Esophagus squamous epithelium (tissue), 5 donors: Measurements from ENCODE around the gene CDKAL1. TPM values are rescaled to one million over a fixed set of nuclear protein-coding genes. Genes with fewer than 3 reads are reported as not detected.
A peak's percentile ranks its signal among the peaks of the same experiment; 100 is the strongest.

Experiments
- DNase-seq: peaks from one replicate; lab custom pipeline; 2025; lab: John Stamatoyannopoulos, UW
- H3K27ac ChIP-seq, 4 donors: fragments of 200-600 bp; sonication (generic); one replicate each; pipeline ENCODE4 v1.5.1; 2016 to 2019; ENCODE audit warnings: mild to moderate bottlenecking in 1 of 4
- H3K27me3 ChIP-seq, 4 donors: fragments of 200-600 bp; sonication (generic); 1 replicate in 3 of 4; 2 replicates in 1 of 4; pipeline versions ENCODE4 v1.5.1 to v1.6.0; 2017 to 2021; ENCODE audit warnings: antibody characterized with exemption in 1 of 4
- H3K36me3 ChIP-seq, 3 donors: fragments of 200-600 bp; sonication (generic); one replicate each; pipeline ENCODE4 v1.5.1; 2016 to 2019
- H3K4me1 ChIP-seq, 3 donors: fragments of 200-600 bp; sonication (generic); one replicate each; pipeline ENCODE4 v1.5.1; 2017 to 2019
- H3K4me3 ChIP-seq, 4 donors: fragments of 200-600 bp; sonication (generic); 1 replicate in 3 of 4; 2 replicates in 1 of 4; pipeline ENCODE4 v1.5.1; 2016 to 2019; ENCODE audit warnings: mild to moderate bottlenecking in 2 of 4, moderate library complexity in 1 of 4
- H3K9me3 ChIP-seq, 3 donors: fragments of 200-600 bp; sonication (generic); one replicate each; pipeline ENCODE4 v1.5.1; 2016 to 2019
- CTCF ChIP-seq, 6 experiments: fragments of 450-650 bp in 4 of 6; fragments of 200-600 bp in 2 of 6; sonication (generic) in 2 of 6; IDR thresholded peaks; one replicate each; pipeline ENCODE4 v1.5.1; 2016 to 2019; ENCODE audit warnings: antibody characterized with exemption in 6 of 6, mild to moderate bottlenecking in 4 of 6, moderate library complexity in 4 of 6
- POLR2A ChIP-seq, 4 donors: fragments of 450-650 bp; IDR thresholded peaks; one replicate each; pipeline ENCODE4 v1.6.1; 2017; ENCODE audit warnings: antibody characterized with exemption in 4 of 4, mild to moderate bottlenecking in 4 of 4, moderate library complexity in 3 of 4
- WGBS, 2 donors: methylation state at CpG; one replicate each; pipeline ENCODE4 v1.1.5; 2018; 5-methylcytosine and 5-hydroxymethylcytosine counted together
- intact Hi-C: fragments of 100-400 bp; cut with DNase I; formaldehyde crosslinking; loops from one replicate; pipeline ENCODE4 v1.15.0; 2022
- total RNA-seq, 4 donors: library from RNA; depleted of rRNA; stranded (reverse); fragments of >200 nt; gene quantifications; one replicate each; pipeline ENCODE4 v1.1.0, GENCODE V29; 2016
- donor health status: DM: yes; HTN: yes; CAD: no.

CDKAL1 gene
- total RNA-seq, 4 donors from 2014 or later, result 6.5 to 13.0 (median 10.7) TPM

DNA sequence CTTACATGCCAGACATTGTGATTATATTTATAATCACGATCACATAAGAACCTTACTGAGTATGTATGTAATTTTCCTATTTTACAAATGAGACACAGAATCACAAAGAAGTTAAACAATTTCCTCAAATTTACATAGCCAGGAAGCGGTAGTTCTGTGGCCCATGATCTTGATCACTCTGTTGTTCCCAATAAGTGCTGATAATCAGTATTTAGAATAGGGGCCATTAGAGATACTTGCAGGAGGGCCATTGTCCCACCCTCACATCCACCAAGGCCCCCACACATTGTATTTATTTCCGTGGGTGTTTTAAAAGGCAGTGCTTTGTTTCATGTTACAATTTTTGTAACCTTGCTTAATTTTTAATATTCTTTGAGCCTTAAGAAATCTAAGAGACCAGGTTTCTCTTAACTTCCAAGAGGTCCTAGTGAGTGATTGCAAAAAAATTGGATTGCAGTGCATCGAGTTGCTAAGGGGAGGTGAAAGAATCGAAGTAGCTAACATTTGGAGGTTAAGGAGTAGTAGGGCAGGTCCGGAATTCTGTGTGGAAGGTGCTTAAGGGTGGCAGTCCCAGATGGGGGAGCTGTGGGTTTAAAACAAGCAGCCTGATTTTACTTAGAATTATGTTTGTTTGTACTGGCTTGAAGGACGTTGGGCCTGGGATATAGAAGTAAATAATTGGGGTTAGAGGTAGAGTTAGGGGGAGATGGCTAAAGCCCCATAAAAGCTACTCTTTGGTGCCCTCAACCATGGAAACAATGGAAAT is 339.4 kb downstream of the CDKAL1 start:
- intact Hi-C loops, result no loop called here
- Histone ChIP-seq H3K4me3 (no peak overlapping the region), H3K27ac (no peak overlapping the region), H3K9me3 (no peaks in the 10 kb centered on the region), H3K36me3 (no peaks in the 10 kb centered on the region), H3K27me3 (no peaks in the 10 kb centered on the region), H3K4me1 (peaks cover 0 to 30% (median 5%) of the 10 kb centered on the region in 3 donors)
- no peak for DNase-seq
- WGBS, 2 donors, result 75 to 78% methylated on average over 7 of the region's 7 CpGs
- TF ChIP-seq CTCF (IDR thresholded peaks at IDR 0.05) (peak in 1 of 6 experiments; percentile 10), POLR2A (IDR thresholded peaks at IDR 0.05) (no peak)

DNA sequence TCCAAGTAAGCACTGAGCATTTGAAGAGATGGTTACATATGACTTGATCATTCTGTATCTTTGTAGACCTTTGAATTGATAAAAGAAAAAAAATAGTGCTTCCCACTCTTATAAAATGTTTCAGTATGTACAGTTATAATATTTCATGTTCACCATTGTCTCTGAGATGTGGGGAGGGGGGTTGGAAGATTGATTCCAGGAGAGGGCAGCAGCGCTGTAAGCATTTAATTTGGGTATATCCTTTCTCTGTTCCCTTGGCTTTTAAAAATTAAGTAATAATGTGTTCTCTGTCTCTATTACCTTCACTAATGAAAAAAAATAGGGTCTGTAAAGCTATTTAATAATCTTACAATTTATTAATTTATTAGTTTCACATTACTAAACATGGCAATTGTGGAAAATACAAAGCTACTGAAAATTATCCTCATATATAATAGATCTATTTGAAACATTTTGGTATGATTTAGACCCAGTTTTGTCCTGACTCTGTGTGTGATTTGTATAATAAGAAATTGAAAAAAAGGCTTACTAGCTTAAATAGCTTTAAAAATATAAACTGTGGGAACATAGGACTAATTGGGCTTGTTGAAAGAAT is 341.2 kb downstream of the CDKAL1 start:
- no peaks in the 10 kb centered on the region for H3K9me3 ChIP-seq
- no peaks in the 10 kb centered on the region for H3K36me3 ChIP-seq
- H3K4me1 ChIP-seq, result peaks cover 0 to 32% (median 5%) of the 10 kb centered on the region in 3 donors
- H3K27me3 ChIP-seq, result no peaks in the 10 kb centered on the region
- 63 to 95% methylated on average over 1 of the region's 1 CpG for WGBS, 2 donors
- intact Hi-C loops, result no loop called here
- DNase-seq, result no peak
- no peak overlapping the region for H3K4me3 ChIP-seq
- TF ChIP-seq CTCF (IDR thresholded peaks at IDR 0.05), result peak in 2 of 6 experiments; percentile 7 to 40
- TF ChIP-seq POLR2A (IDR thresholded peaks at IDR 0.05), result no peak
- no peak overlapping the region for H3K27ac ChIP-seq

DNA sequence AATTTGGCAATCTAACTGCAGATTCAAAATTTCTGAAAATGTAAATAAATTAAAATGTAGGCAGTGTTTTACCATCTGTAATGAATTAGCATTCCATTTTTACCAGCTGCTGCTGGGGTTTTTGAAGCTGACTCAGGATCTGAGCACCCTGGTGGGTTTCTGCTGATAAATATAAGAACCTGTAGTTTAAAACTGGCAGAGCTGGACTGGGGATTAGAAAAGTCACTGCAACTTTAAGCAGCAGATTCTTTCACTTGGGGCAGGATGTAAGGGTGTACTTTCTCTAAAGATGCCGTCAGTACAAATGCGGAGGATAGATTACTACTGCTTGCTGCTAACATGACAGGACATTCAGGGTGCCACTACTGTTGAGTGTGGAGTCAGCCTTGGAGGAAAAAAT is 341.8 kb downstream of the CDKAL1 start:
- no peaks in the 10 kb centered on the region for H3K27me3 ChIP-seq
- H3K27ac ChIP-seq, result no peak overlapping the region
- intact Hi-C loops, result no loop called here
- peaks cover 0 to 32% (median 5%) of the 10 kb centered on the region in 3 donors for H3K4me1 ChIP-seq
- DNase-seq, result no peak
- H3K9me3 ChIP-seq, result no peaks in the 10 kb centered on the region
- H3K36me3 ChIP-seq, result no peaks in the 10 kb centered on the region
- WGBS, 2 donors, result 38 to 73% methylated on average over 2 of the region's 2 CpGs
- TF ChIP-seq POLR2A (IDR thresholded peaks at IDR 0.05) (no peak), CTCF (IDR thresholded peaks at IDR 0.05) (no peak)
- H3K4me3 ChIP-seq, result no peak overlapping the region

- no peak overlapping the region for H3K4me3 ChIP-seq
- intact Hi-C loops, result no loop called here
- H3K9me3 ChIP-seq, result no peaks in the 10 kb centered on the region
- H3K36me3 ChIP-seq, result no peaks in the 10 kb centered on the region
- no peak for DNase-seq
- peaks cover 0 to 32% (median 5%) of the 10 kb centered on the region in 3 donors for H3K4me1 ChIP-seq
- TF ChIP-seq POLR2A (IDR thresholded peaks at IDR 0.05), result no peak
- TF ChIP-seq CTCF (IDR thresholded peaks at IDR 0.05), result no peak
- H3K27me3 ChIP-seq, result no peaks in the 10 kb centered on the region
- WGBS, 2 donors, result 92 to 93% methylated on average over 2 of the region's 2 CpGs
- peak overlapping the region in 1 of 4 donors; percentile 75 for H3K27ac ChIP-seq
These were observed 342.3 kb downstream of the CDKAL1 start for GRCh38 chr6:20876561-20876960.
